K562 (cell line): ENCODE results near the gene CCN6. TPM values are rescaled to one million over a fixed set of nuclear protein-coding genes. Genes with fewer than 3 reads are reported as not detected.

ENCODE experiments used
- ATAC-seq: fragments of 200-7000 bp; cut with Tn5 transposase; 3 replicates; pipeline ENCODE4 v1.9.1; 2020; ENCODE audit warnings: moderate library complexity
- BruUV-seq: library from RNA; stranded (reverse); fragments of 400-500 nt; replicated peaks from 2 replicates; lab custom pipeline; 2021; lab: Mats Ljungman, UMichigan
- CTCF ChIA-PET: fragments of 300-600 bp; formaldehyde crosslinking; extraction: SDS; loops from one replicate; lab custom pipeline; 2021; ENCODE audit warnings: low intra/inter-chr PET ratio; lab: Yijun Ruan, JAX
- POLR2A ChIA-PET: fragments of 300-600, 350-650 bp; sonication (Branson Sonifier 250); formaldehyde crosslinking; extraction: SDS; loops from one replicate; lab custom pipeline; 2021; ENCODE audit warnings: antibody characterized with exemption, inconsistent platforms; lab: Yijun Ruan, JAX
- DNase-seq, 4 experiments: peaks; one replicate each; pipeline versions ENCODE4 v3.0.0 to v3.0.0-alpha.2; 2011 to 2018; ENCODE audit warnings: low spot score in 3 of 4, mixed read lengths in 3 of 4; ENCODE audit errors: extremely low read depth in 1 of 4
- FAIRE-seq: peaks from 2 replicates; lab custom pipeline; 2011; peaks lifted over from hg19 to GRCh38; lab: Jason Lieb, UNC
- H2AFZ ChIP-seq: 2 replicates; pipeline ENCODE4 v1.6.0; 2011; ENCODE audit warnings: low read depth, low read length, control low read depth, inconsistent platforms
- H3K27ac ChIP-seq: fragments of 200-600 bp; 3 replicates; pipeline ENCODE4 v1.8.0; 2011; ENCODE audit warnings: low read depth, mild to moderate bottlenecking, control low read depth, inconsistent platforms, low read length, moderate library complexity, mixed read lengths; ENCODE audit errors: extremely low read depth
- H3K27me3 ChIP-seq, 2 experiments: fragments of 300-600 bp in 1 of 2; 2 replicates in 1 of 2; 3 replicates in 1 of 2; pipeline versions ENCODE4 v1.6.0 to v1.8.0; 2011; ENCODE audit warnings: inconsistent platforms in 2 of 2, low read length in 2 of 2, mild to moderate bottlenecking in 1 of 2, mixed read lengths in 1 of 2, moderate library complexity in 1 of 2; ENCODE audit not compliant: control insufficient read depth in 2 of 2, insufficient read depth in 2 of 2
- H3K36me3 ChIP-seq: fragments of 300-600 bp; 3 replicates; pipeline ENCODE4 v1.8.0; 2011; ENCODE audit warnings: mild to moderate bottlenecking, low read length, inconsistent platforms; ENCODE audit not compliant: control insufficient read depth, insufficient read depth
- H3K4me1 ChIP-seq, 2 experiments: fragments of 200-600 bp in 1 of 2; replicated peaks in 1 of 2; 2 replicates in 1 of 2; 3 replicates in 1 of 2; pipeline versions ENCODE4 v1.5.1 to v1.8.0; 2011; ENCODE audit warnings: inconsistent platforms in 2 of 2, low read length in 2 of 2, mild to moderate bottlenecking in 1 of 2, mixed read lengths in 1 of 2, moderate library complexity in 1 of 2; ENCODE audit not compliant: control insufficient read depth in 2 of 2, insufficient read depth in 2 of 2
- H3K4me2 ChIP-seq: 2 replicates; pipeline ENCODE4 v1.6.1; 2011; ENCODE audit warnings: low read length, control low read depth, inconsistent platforms, mixed read lengths; ENCODE audit not compliant: insufficient read depth
- H3K4me3 ChIP-seq: fragments of 200-600 bp; sonication (generic), shearing (Covaris generic); 2 replicates; pipeline ENCODE4 v1.5.1; 2016; ENCODE audit warnings: control low read depth, inconsistent platforms
- H3K79me2 ChIP-seq: fragments of 200-600 bp; 3 replicates; pipeline ENCODE4 v1.8.0; 2011; ENCODE audit warnings: low read length, inconsistent platforms; ENCODE audit not compliant: control insufficient read depth, insufficient read depth
- H3K9ac ChIP-seq, 2 experiments: 2 replicates each; pipeline versions ENCODE4 v1.6.0 to v1.6.1; 2011; ENCODE audit warnings: low read depth in 2 of 2, low read length in 2 of 2, control low read depth in 1 of 2, inconsistent platforms in 1 of 2, mild to moderate bottlenecking in 1 of 2, mixed read lengths in 1 of 2; ENCODE audit not compliant: insufficient read depth in 1 of 2
- H3K9me1 ChIP-seq: one replicate; pipeline ENCODE4 v1.6.0; 2011; ENCODE audit warnings: inconsistent platforms, mild to moderate bottlenecking, low read length, moderate library complexity; ENCODE audit not compliant: control insufficient read depth, insufficient read depth
- H3K9me3 ChIP-seq: replicated peaks from 2 replicates; pipeline ENCODE4 v1.5.1; 2011; ENCODE audit warnings: low read depth, low read length, inconsistent platforms; ENCODE audit not compliant: control insufficient read depth, insufficient read depth
- H4K20me1 ChIP-seq: replicated peaks from 2 replicates; pipeline ENCODE4 v1.6.1; 2011; ENCODE audit warnings: low read length, inconsistent platforms, mixed read lengths; ENCODE audit not compliant: control insufficient read depth, insufficient read depth
- FOXK2 ChIP-seq, 2 experiments: fragments of 450-650 bp; IDR thresholded peaks in 1 of 2; conservative IDR thresholded peaks in 1 of 2; 2 replicates each; pipeline ENCODE4 v1.6.1; 2016; ENCODE audit warnings: low read depth in 2 of 2, mild to moderate bottlenecking in 1 of 2
- HEY1 ChIP-seq: fragments of 250-450 bp; sonication (Bioruptor Pico); IDR thresholded peaks from 2 replicates; pipeline ENCODE4 v1.5.0; 2020; ENCODE audit warnings: mild to moderate bottlenecking, moderate library complexity, borderline replicate concordance
- HNRNPH1 ChIP-seq: fragments of 200-400 bp; formaldehyde crosslinking; optimal IDR thresholded peaks from 2 replicates; pipeline ENCODE3; 2017; ENCODE audit warnings: low read depth, mild to moderate bottlenecking, low read length, moderate library complexity
- L3MBTL2 ChIP-seq: fragments of 450-650 bp; IDR thresholded peaks from 2 replicates; pipeline ENCODE4 v1.6.1; 2016; ENCODE audit warnings: mild to moderate bottlenecking, moderate library complexity
- MCM7 ChIP-seq, 2 experiments: fragments of 450-650 bp; IDR thresholded peaks; 2 replicates each; pipeline ENCODE4 v1.6.1; 2016 to 2018
- MEIS2 ChIP-seq: fragments of 450-650 bp; IDR thresholded peaks from 2 replicates; pipeline ENCODE4 v1.6.1; 2014; ENCODE audit warnings: mild to moderate bottlenecking; ENCODE audit not compliant: partially characterized antibody
- MTA3 ChIP-seq: fragments of 450-650 bp; formaldehyde crosslinking; IDR thresholded peaks from 2 replicates; pipeline ENCODE4 v1.6.1; 2017; ENCODE audit warnings: mild to moderate bottlenecking, borderline replicate concordance
- NEUROD1 ChIP-seq: fragments of 150-350 bp; IDR thresholded peaks from 2 replicates; pipeline ENCODE4 v1.6.1; 2014; ENCODE audit warnings: borderline replicate concordance, low read length, low read depth; ENCODE audit not compliant: partially characterized antibody
- POLR3G ChIP-seq: IDR thresholded peaks from 2 replicates; pipeline ENCODE4 v1.6.1; 2011; ENCODE audit not compliant: insufficient read length, insufficient replicate concordance; ENCODE audit errors: extremely low read depth
- SLC30A9 ChIP-seq: fragments of 250-450 bp; sonication (Bioruptor Pico); IDR thresholded peaks from 2 replicates; pipeline ENCODE4 v1.8.0; 2022; ENCODE audit warnings: mild to moderate bottlenecking, moderate library complexity
- ZNF589 ChIP-seq: fragments of 200-800 bp; sonication (Bioruptor generic); IDR thresholded peaks from 2 replicates; pipeline ENCODE4 v1.6.1; 2016; ENCODE audit warnings: low read depth, missing genetic modification characterization, missing compliant biosample characterization
- WGBS: fragments of 100-300 bp; shearing (Covaris generic); methylation state at CpG from one replicate; pipeline ENCODE4 v1.1.6; 2016; ENCODE audit warnings: low coverage, mixed read lengths; ENCODE audit not compliant: insufficient coverage; ENCODE audit errors: missing lambda C conversion rate; 5-methylcytosine and 5-hydroxymethylcytosine counted together
- in situ Hi-C: fragments of 300-500 bp; cut with MboI; formaldehyde crosslinking; loops from 4 replicates; pipeline ENCODE4 v1.15.0; 2018; ENCODE audit warnings: inconsistent platforms, mixed read lengths
- intact Hi-C: fragments of 100-400 bp; cut with micrococcal nuclease; formaldehyde crosslinking; loops from 2 replicates; pipeline ENCODE4 v1.14.2; 2022
- polyA plus RNA-seq, 8 experiments: library from polyadenylated mRNA; depleted of rRNA in 4 of 8; stranded (reverse) in 5 of 8; unstranded in 3 of 8; fragments of >200 nt; fragmentation: Nextera tagmentation in 2 of 8; fragmentation: Illumina TruSeq in 1 of 8; extraction: Ambion mirVana in 2 of 8; extraction: Trizol in 1 of 8; gene quantifications; 2 replicates each; pipeline versions ENCODE4 v1.2.1 to v1.2.3, GENCODE V29; 2011 to 2014; ENCODE audit warnings: inconsistent platforms in 1 of 8, missing spikeins in 1 of 8
- total RNA-seq, 7 experiments: library from RNA; depleted of rRNA in 6 of 7; stranded (reverse); fragments of >200 nt in 6 of 7; fragmentation: Illumina TruSeq in 2 of 7; extraction: Trizol in 2 of 7; gene quantifications; 2 replicates each; pipeline versions ENCODE4 v1.2.1 to v1.2.3, GENCODE V29; 2011 to 2021; ENCODE audit warnings: low replicate concordance in 1 of 7
- TF ChIP-seq, protein P1 (sequence below), 2 experiments: IDR thresholded peaks in 1 of 2; conservative IDR thresholded peaks in 1 of 2; 2 replicates each; pipeline ENCODE4 v1.6.1; 2016; ENCODE audit warnings: low read depth in 2 of 2, mild to moderate bottlenecking in 1 of 2, missing compliant biosample characterization in 1 of 2, missing genetic modification characterization in 1 of 2, moderate library complexity in 1 of 2

CCN6 gene
- total and polyA plus RNA-seq, 9 of the 15 experiments (the other 6 are each of a cell fraction or from before 2014, with no cell fraction given): 0.04 to 0.62 (median 0.21) TPM; not detected in 2

DNA sequence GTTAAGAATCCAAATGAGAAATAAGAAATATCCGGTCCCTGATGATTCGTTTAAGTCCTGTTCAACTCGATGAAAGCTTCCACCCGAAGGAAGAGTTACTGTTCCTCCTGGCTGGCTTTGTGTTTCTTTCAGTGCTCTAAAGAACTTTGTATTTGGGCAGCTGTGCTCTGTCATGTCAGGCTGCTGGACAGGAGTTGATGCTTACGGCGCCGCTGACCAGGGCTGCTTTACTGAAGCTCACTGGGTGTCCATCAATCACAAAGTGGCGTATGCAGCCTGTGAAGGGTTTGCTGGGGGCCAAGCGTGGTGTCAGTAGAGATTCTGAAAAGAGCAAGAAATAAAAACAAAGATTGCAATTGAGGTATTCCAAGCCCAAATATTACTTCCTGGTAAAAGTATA lies 55.4 kb downstream of the CCN6 start (continued):
- TF ChIP-seq MTA3 (no peak), MEIS2 (peak; percentile 62), MCM7 (IDR thresholded peaks at IDR 0.05) (0 out of 4 replicates have a peak, but pooled peaks of 1 of the 2 experiments have one; percentile 66), SLC30A9 (CRISPR knock-in tag) (no peak), ZNF589 (no peak)
- TF ChIP-seq, all 486 proteins: peak for 4

DNA sequence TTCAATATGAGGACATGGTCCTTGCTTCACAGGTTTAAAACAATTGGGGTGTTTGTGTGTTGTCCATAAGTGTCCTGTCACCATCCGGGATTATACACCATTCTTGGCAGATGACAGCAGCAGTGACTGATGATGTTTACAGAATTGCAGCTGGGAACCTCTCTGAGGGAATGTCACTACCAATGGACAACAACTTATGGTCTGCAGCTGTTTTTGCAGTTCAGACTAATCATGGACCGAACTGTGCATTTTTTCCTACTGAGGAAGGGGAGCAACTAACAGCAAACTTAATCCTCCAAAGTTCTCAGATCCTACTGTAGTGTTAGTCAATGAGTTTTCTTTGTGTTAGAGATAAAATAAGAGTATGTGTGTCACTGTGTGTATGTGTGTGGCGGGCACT lies 59.5 kb downstream of the CCN6 start:
- CTCF ChIA-PET: no interaction called here
- H4K20me1 ChIP-seq: no peaks in the 10 kb centered on the region
- BruUV-seq: no TSS peak

More for the DNA sequence above, 59.5 kb downstream of the CCN6 start:
- Histone ChIP-seq H3K4me3 (no peak overlapping the region), H3K9me3 (no peaks in the 10 kb centered on the region), H3K9ac (no peak overlapping the region), H3K9me1 (no peaks in the 10 kb centered on the region), H3K4me2 (no peak overlapping the region), H3K36me3 (no peaks in the 10 kb centered on the region), H3K27ac (no peak overlapping the region), H2AFZ (no peak overlapping the region), H3K79me2 (no peaks in the 10 kb centered on the region), H3K27me3 (no peaks in the 10 kb centered on the region; a peak in 1 of 5 replicates), H3K4me1 (no peaks in the 10 kb centered on the region; a peak in 1 of 5 replicates)
- in situ Hi-C loops (no loop called here), intact Hi-C loops (no loop called here)
- TF ChIP-seq, protein P1, sequence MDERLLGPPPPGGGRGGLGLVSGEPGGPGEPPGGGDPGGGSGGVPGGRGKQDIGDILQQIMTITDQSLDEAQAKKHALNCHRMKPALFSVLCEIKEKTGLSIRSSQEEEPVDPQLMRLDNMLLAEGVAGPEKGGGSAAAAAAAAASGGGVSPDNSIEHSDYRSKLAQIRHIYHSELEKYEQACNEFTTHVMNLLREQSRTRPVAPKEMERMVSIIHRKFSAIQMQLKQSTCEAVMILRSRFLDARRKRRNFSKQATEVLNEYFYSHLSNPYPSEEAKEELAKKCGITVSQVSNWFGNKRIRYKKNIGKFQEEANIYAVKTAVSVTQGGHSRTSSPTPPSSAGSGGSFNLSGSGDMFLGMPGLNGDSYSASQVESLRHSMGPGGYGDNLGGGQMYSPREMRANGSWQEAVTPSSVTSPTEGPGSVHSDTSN (CRISPR knock-in tag; IDR thresholded peaks at IDR 0.05; ENCODE audit: low read depth): no peak
- TF ChIP-seq, protein P1 (tag; conservative IDR thresholded peaks at IDR 0.05; ENCODE audit: low read depth): peak; percentile 39; the same call in 1 of the 2 replicates
- TF ChIP-seq HEY1: no peak
- no peak for TF ChIP-seq POLR3G
- TF ChIP-seq NEUROD1: no peak
- TF ChIP-seq MEIS2: peak; percentile 20
- no peak for TF ChIP-seq HNRNPH1
- no peak for TF ChIP-seq L3MBTL2
- TF ChIP-seq FOXK2 (conservative IDR thresholded peaks at IDR 0.05 in 1 of 2, IDR thresholded peaks at IDR 0.05 in 1 of 2; ENCODE audit: low read depth in 2 of 2): no peak
- POLR2A ChIA-PET: no interaction called here
- FAIRE-seq (no peak), DNase-seq (no peak), ATAC-seq (no peak)
- 8% methylated on average over 3 of the region's 3 CpGs for WGBS
